ENCODE results near the gene PCCA.
"Not testable (repeated sequence)": the region's sequence is repeated elsewhere in the genome, so short reads cannot be mapped to it uniquely, and the experiment has no call there.

The PCCA gene

GRCh38 chr13:100315522-100315921, 226.6 kb downstream of the PCCA start:
- DNase-seq: no peak

GRCh38 chr13:100318473-100318872, 229.6 kb downstream of the PCCA start:
- DNase-seq: not testable (repeated sequence)

GRCh38 chr13:100323937-100324336, 235.0 kb downstream of the PCCA start:
- DNase-seq: no peak

GRCh38 chr13:100330662-100331061, 241.8 kb downstream of the PCCA start:
- DNase-seq: no peak

GRCh38 chr13:100333141-100333540, 244.2 kb downstream of the PCCA start:
- DNase-seq: no peak

GRCh38 chr13:100334214-100334613, 245.3 kb downstream of the PCCA start:
- no peak for DNase-seq

GRCh38 chr13:100336795-100337516, 248.1 kb downstream of the PCCA start:
- DNase-seq: no peak

GRCh38 chr13:100338275-100338674, 249.4 kb downstream of the PCCA start:
- no peak for DNase-seq

- no peak for DNase-seq
These were observed 250.6 kb downstream of the PCCA start for GRCh38 chr13:100339411-100339940.

GRCh38 chr13:100340865-100341264, 252.0 kb downstream of the PCCA start:
- no peak for DNase-seq

- no peak for DNase-seq
These were observed 252.4 kb downstream of the PCCA start for GRCh38 chr13:100341327-100341726.

- DNase-seq: no peak
These were observed 255.7 kb downstream of the PCCA start for GRCh38 chr13:100344544-100344943.

GRCh38 chr13:100347968-100348367, 259.1 kb downstream of the PCCA start:
- DNase-seq: no peak

GRCh38 chr13:100349594-100349993, 260.7 kb downstream of the PCCA start:
- DNase-seq: no peak

GRCh38 chr13:100350601-100351000, 261.7 kb downstream of the PCCA start:
- no peak for DNase-seq

- no peak for DNase-seq
These were observed 267.5 kb downstream of the PCCA start for GRCh38 chr13:100356426-100356825.

- no peak for DNase-seq
These were observed 268.0 kb downstream of the PCCA start for GRCh38 chr13:100356889-100357288.

- no peak for DNase-seq
These were observed 268.9 kb downstream of the PCCA start for GRCh38 chr13:100357764-100358163.

- DNase-seq: no peak
These were observed 272.6 kb downstream of the PCCA start for GRCh38 chr13:100361504-100361903.

GRCh38 chr13:100362371-100362770, 273.5 kb downstream of the PCCA start:
- no peak for DNase-seq

GRCh38 chr13:100362781-100363180, 273.9 kb downstream of the PCCA start:
- DNase-seq: no peak

- DNase-seq: no peak
These were observed 274.4 kb downstream of the PCCA start for GRCh38 chr13:100363285-100363711.

- no peak for DNase-seq
These were observed 275.0 kb downstream of the PCCA start for GRCh38 chr13:100363874-100364273.

- DNase-seq: no peak
These were observed 275.7 kb downstream of the PCCA start for GRCh38 chr13:100364591-100364990.

GRCh38 chr13:100365680-100366079, 276.8 kb downstream of the PCCA start:
- DNase-seq: no peak
